HepG2 (cell line): ENCODE measurements around the gene NOPCHAP1. TPM values are rescaled to one million over a fixed set of nuclear protein-coding genes. Genes with fewer than 3 reads are reported as not detected.
A peak's percentile ranks its signal among the peaks of the same experiment; 100 is the strongest.

Experiments
- ATAC-seq: fragments of 200-7000 bp; cut with Tn5 transposase; 3 replicates; pipeline ENCODE4 v1.9.1; 2020; ENCODE audit warnings: mild to moderate bottlenecking, moderate library complexity
- BruUV-seq: library from RNA; stranded (reverse); fragments of 400-500 nt; replicated peaks from 2 replicates; lab custom pipeline; 2021; lab: Mats Ljungman, UMichigan
- CTCF ChIA-PET: fragments of 300-600 bp; formaldehyde crosslinking; extraction: SDS; loops from one replicate; lab custom pipeline; 2021; ENCODE audit warnings: low total read pairs, inconsistent platforms, low intra/inter-chr PET ratio; lab: Yijun Ruan, JAX
- POLR2A ChIA-PET: fragments of 350-600 bp; sonication (Branson Sonifier 250); formaldehyde crosslinking; loops from one replicate; lab custom pipeline; 2020; ENCODE audit warnings: antibody characterized with exemption, inconsistent platforms; lab: Yijun Ruan, JAX
- DNase-seq: peaks from one replicate; pipeline ENCODE4 v3.0.0-alpha.2; 2015; ENCODE audit warnings: low spot score
- FAIRE-seq: peaks from 3 replicates; lab custom pipeline; 2011; peaks lifted over from hg19 to GRCh38; lab: Jason Lieb, UNC
- H2AFZ ChIP-seq: one replicate; pipeline ENCODE4 v1.6.1; 2011; ENCODE audit warnings: low read length, inconsistent platforms
- H3K27ac ChIP-seq: fragments of 300-600 bp; 3 replicates; pipeline ENCODE4 v1.8.0; 2011; ENCODE audit warnings: mixed run types, mild to moderate bottlenecking, mixed read lengths, low read length, inconsistent platforms; ENCODE audit not compliant: insufficient read depth; ENCODE audit errors: extremely low read length
- H3K27me3 ChIP-seq, 2 experiments: fragments of 200-600 bp in 1 of 2; 2 replicates in 1 of 2; 3 replicates in 1 of 2; pipeline versions ENCODE4 v1.6.0 to v1.8.0; 2011; ENCODE audit warnings: low read length in 2 of 2, mild to moderate bottlenecking in 2 of 2, moderate library complexity in 2 of 2, inconsistent platforms in 1 of 2; ENCODE audit not compliant: insufficient read depth in 2 of 2, control insufficient read depth in 1 of 2
- H3K36me3 ChIP-seq, 2 experiments: fragments of 200-600 bp in 1 of 2; replicated peaks in 1 of 2; 2 replicates in 1 of 2; 3 replicates in 1 of 2; pipeline versions ENCODE4 v1.5.1 to v1.8.0; 2011; ENCODE audit warnings: low read length in 2 of 2, inconsistent platforms in 1 of 2; ENCODE audit not compliant: insufficient read depth in 2 of 2, control insufficient read depth in 1 of 2
- H3K4me1 ChIP-seq: 2 replicates; pipeline ENCODE4 v1.5.1; 2012; ENCODE audit warnings: low read length, inconsistent platforms; ENCODE audit not compliant: insufficient read depth
- H3K4me2 ChIP-seq: 2 replicates; pipeline ENCODE4 v1.6.0; 2011; ENCODE audit warnings: low read depth, low read length, inconsistent platforms
- H3K4me3 ChIP-seq, 3 experiments: fragments of 200-600 bp in 1 of 3; sonication (generic), shearing (Covaris generic) in 1 of 3; replicated peaks in 1 of 3; 2 replicates each; pipeline ENCODE4 v1.5.1; 2011 to 2016; ENCODE audit warnings: low read length in 3 of 3, inconsistent platforms in 2 of 3, low read depth in 2 of 3, mild to moderate bottlenecking in 2 of 3, control low read depth in 1 of 3, mixed read lengths in 1 of 3; ENCODE audit not compliant: insufficient read depth in 1 of 3
- H3K79me2 ChIP-seq: one replicate; pipeline ENCODE4 v1.6.1; 2011; ENCODE audit warnings: low read length, inconsistent platforms; ENCODE audit not compliant: insufficient read depth
- H3K9ac ChIP-seq: 2 replicates; pipeline ENCODE4 v1.6.0; 2011; ENCODE audit warnings: mild to moderate bottlenecking, low read depth, low read length, inconsistent platforms; ENCODE audit not compliant: insufficient read depth
- H3K9me3 ChIP-seq: 2 replicates; pipeline ENCODE4 v1.5.1; 2012; ENCODE audit warnings: mild to moderate bottlenecking, low read length
- H4K20me1 ChIP-seq: 2 replicates; pipeline ENCODE4 v1.6.0; 2011; ENCODE audit warnings: inconsistent platforms, mild to moderate bottlenecking, low read length, moderate library complexity; ENCODE audit not compliant: insufficient read depth
- ADNP ChIP-seq: sonication (generic); formaldehyde crosslinking; IDR thresholded peaks from 2 replicates; pipeline ENCODE4 v1.4.0; 2020; ENCODE audit warnings: missing genetic modification reagents
- BCL6 ChIP-seq: IDR thresholded peaks from 2 replicates; pipeline ENCODE4 v1.6.1; 2016; ENCODE audit warnings: missing genetic modification reagents, missing compliant biosample characterization
- ESRRA ChIP-seq: sonication (generic); formaldehyde crosslinking; IDR thresholded peaks from 2 replicates; pipeline ENCODE4 v1.5.1; 2020; ENCODE audit warnings: mild to moderate bottlenecking, low read depth, missing genetic modification reagents
- RBAK ChIP-seq: sonication (generic); formaldehyde crosslinking; IDR thresholded peaks from 2 replicates; pipeline ENCODE4 v1.5.1; 2020; ENCODE audit warnings: mild to moderate bottlenecking, missing genetic modification reagents
- SIX1 ChIP-seq: sonication (generic); formaldehyde crosslinking; IDR thresholded peaks from 2 replicates; pipeline ENCODE4 v1.4.0; 2020; ENCODE audit warnings: missing genetic modification reagents, borderline replicate concordance
- SP4 ChIP-seq: sonication (generic); formaldehyde crosslinking; IDR thresholded peaks from 2 replicates; pipeline ENCODE4 v1.8.1; 2023; ENCODE audit warnings: mild to moderate bottlenecking, missing genetic modification reagents
- TBX3 ChIP-seq: fragments of 450-650 bp; IDR thresholded peaks from 2 replicates; pipeline ENCODE4 v1.6.1; 2017; ENCODE audit warnings: antibody characterized with exemption, mild to moderate bottlenecking, inconsistent platforms, borderline replicate concordance
- WIZ ChIP-seq: sonication (generic); formaldehyde crosslinking; IDR thresholded peaks from 2 replicates; pipeline ENCODE4 v1.5.1; 2020; ENCODE audit warnings: mild to moderate bottlenecking, missing genetic modification reagents
- ZNF337 ChIP-seq: sonication (generic); formaldehyde crosslinking; IDR thresholded peaks from 2 replicates; pipeline ENCODE4 v1.5.1; 2020; ENCODE audit warnings: missing genetic modification reagents, low read depth, mild to moderate bottlenecking, borderline replicate concordance
- ZNF44 ChIP-seq: sonication (generic); formaldehyde crosslinking; IDR thresholded peaks from 2 replicates; pipeline ENCODE4 v1.5.1; 2020; ENCODE audit warnings: mild to moderate bottlenecking, missing genetic modification reagents
- ZNF607 ChIP-seq: sonication (generic); formaldehyde crosslinking; IDR thresholded peaks from 2 replicates; pipeline ENCODE4 v1.5.1; 2020; ENCODE audit warnings: missing genetic modification reagents, mild to moderate bottlenecking, borderline replicate concordance
- ZNF614 ChIP-seq: IDR thresholded peaks from 2 replicates; pipeline ENCODE4 v1.6.1; 2018; ENCODE audit warnings: missing biosample characterization, missing genetic modification reagents, inconsistent platforms, borderline replicate concordance
- ZNF839 ChIP-seq: sonication (generic); formaldehyde crosslinking; IDR thresholded peaks from 2 replicates; pipeline ENCODE4 v1.4.0; 2020; ENCODE audit warnings: missing genetic modification reagents, mild to moderate bottlenecking, borderline replicate concordance
- WGBS: methylation state at CpG from one replicate; pipeline ENCODE4 v1.1.6; 2017; ENCODE audit warnings: low lambda C conversion rate; 5-methylcytosine and 5-hydroxymethylcytosine counted together
- in situ Hi-C: cut with HindIII; loops from 2 replicates; pipeline ENCODE4 v1.10.0; 2017; ENCODE audit warnings: low pct_unique_long_range_greater_than_20kb; ENCODE audit not compliant: extremely low pct_ligation_motif_present
- intact Hi-C: fragments of 100-400 bp; cut with micrococcal nuclease; formaldehyde crosslinking; loops from one replicate; pipeline ENCODE4 v1.10.0; 2022; ENCODE audit not compliant: unreplicated experiment
- polyA plus RNA-seq, 8 experiments: library from polyadenylated mRNA; depleted of rRNA in 3 of 8; stranded (reverse) in 7 of 8; unstranded in 1 of 8; fragments of >200 nt; fragmentation: Illumina TruSeq in 4 of 8; extraction: Trizol in 4 of 8; gene quantifications; 2 replicates each; pipeline versions ENCODE4 v1.2.1 to v1.2.3, GENCODE V29; 2011 to 2016; ENCODE audit warnings: low read depth in 4 of 8, missing spikeins in 1 of 8, mixed read lengths in 1 of 8; ENCODE audit not compliant: insufficient read depth in 1 of 8
- total RNA-seq, 5 experiments: library from RNA; depleted of rRNA; stranded (reverse); fragments of >200 nt; fragmentation: Illumina TruSeq; extraction: Trizol; gene quantifications; 2 replicates each; pipeline ENCODE4 v1.2.3, GENCODE V29; 2016; ENCODE audit warnings: low read depth in 1 of 5
- TF ChIP-seq, protein P1 (sequence below): sonication (generic); formaldehyde crosslinking; IDR thresholded peaks from 2 replicates; pipeline ENCODE4 v1.5.1; 2020; ENCODE audit warnings: missing genetic modification reagents, mild to moderate bottlenecking, borderline replicate concordance
- TF ChIP-seq, protein P2 (sequence below): sonication (generic); formaldehyde crosslinking; IDR thresholded peaks from 2 replicates; pipeline ENCODE4 v1.4.0; 2020; ENCODE audit warnings: mild to moderate bottlenecking, missing genetic modification reagents
- TF ChIP-seq, protein P3 (sequence below): sonication (generic); formaldehyde crosslinking; IDR thresholded peaks from 2 replicates; pipeline ENCODE4 v1.8.0; 2022; ENCODE audit warnings: missing genetic modification reagents, mild to moderate bottlenecking, moderate library complexity, borderline replicate concordance
- TF ChIP-seq, protein P4 (sequence below): IDR thresholded peaks from 2 replicates; pipeline ENCODE4 v1.6.1; 2016; ENCODE audit warnings: mild to moderate bottlenecking, missing biosample characterization, missing genetic modification reagents
- TF ChIP-seq, protein P5 (sequence below): IDR thresholded peaks from 2 replicates; pipeline ENCODE4 v1.6.1; 2016; ENCODE audit warnings: missing biosample characterization, missing genetic modification reagents, low read depth

The NOPCHAP1 gene
- total and polyA plus RNA-seq, 2 of the 13 experiments (the other 11 are each of a cell fraction or from before 2014, with no cell fraction given) = 5.7 to 38.1 TPM

DNA sequence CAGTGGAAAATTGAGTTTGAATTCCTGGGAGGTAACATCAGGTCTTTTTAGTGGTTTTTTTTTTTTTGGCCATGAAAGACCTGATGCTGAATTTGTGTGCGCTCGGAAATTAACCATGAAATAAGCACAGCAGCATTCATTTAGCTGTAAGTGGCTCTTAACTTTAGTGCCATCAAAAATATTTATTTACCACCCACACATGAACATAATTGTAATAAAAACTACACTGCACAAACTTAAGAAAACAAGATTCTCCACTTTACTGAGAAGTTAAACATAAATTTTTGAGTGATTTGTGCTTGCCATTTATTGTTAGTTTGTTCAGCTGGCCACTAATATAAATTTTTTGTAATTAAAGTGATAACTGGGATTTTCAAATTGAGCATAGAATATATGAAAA, 30.4 kb upstream of the NOPCHAP1 start (continued):
- no peak for TF ChIP-seq SIX1 (CRISPR knock-in tag)
- TF ChIP-seq, protein P1, sequence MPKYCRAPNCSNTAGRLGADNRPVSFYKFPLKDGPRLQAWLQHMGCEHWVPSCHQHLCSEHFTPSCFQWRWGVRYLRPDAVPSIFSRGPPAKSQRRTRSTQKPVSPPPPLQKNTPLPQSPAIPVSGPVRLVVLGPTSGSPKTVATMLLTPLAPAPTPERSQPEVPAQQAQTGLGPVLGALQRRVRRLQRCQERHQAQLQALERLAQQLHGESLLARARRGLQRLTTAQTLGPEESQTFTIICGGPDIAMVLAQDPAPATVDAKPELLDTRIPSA (CRISPR knock-in tag) = no peak
- no peak for TF ChIP-seq WIZ
- TF ChIP-seq ESRRA = no peak
- TF ChIP-seq, protein P2, sequence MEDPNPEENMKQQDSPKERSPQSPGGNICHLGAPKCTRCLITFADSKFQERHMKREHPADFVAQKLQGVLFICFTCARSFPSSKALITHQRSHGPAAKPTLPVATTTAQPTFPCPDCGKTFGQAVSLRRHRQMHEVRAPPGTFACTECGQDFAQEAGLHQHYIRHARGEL (CRISPR knock-in tag) = no peak

DNA sequence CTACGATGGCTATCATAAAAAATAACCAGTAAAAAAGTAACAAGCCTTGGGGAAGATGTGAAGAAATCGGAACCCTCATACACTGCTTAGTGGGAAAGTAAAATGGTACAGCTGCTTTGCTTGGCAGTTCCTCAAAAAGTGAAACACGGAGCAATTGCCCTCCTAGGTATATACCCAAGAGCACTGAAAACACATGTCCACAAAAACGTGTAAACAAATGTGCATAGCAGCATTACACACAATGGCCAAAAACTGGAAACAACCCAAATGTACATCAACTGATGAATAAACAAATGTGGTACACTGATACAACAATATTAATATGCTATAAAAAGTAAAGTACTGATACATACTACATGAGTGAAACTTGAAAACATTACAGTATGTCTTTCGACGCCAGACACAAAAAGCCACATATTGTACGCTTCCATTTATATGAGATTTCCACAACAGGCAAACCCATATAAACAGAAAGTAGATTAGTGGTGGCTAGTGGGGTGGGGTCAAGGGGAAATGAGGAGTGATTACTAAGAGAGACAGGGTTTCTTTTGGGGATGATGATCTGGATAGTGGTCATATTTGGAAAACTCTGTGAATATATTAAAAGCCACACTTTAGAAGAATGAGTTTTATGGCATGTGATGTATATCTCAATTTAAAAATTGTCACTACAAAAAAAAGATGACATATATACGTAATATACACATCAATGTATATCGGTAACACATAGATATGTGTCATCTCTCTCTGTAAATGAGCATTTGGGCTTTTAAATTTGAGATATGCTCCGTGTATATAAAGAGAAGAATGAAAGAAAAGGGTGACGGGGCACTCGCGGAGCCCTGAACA, 29.0 kb upstream of the NOPCHAP1 start:
- H2AFZ ChIP-seq = no peak overlapping the region
- no peak overlapping the region for H3K27ac ChIP-seq
- intact Hi-C loops (loop anchor here (5.0 kb wide), 1 partner anchor 60 kb away; no protein-coding TSS in a partner anchor), in situ Hi-C loops (no loop called here)
- FAIRE-seq (no peak), DNase-seq (no peak), ATAC-seq (no peak)
- POLR2A ChIA-PET = interaction anchor here (1.1 to 2.2 kb wide), 2 partner anchors 8 to 14 kb away, joined by 4 to 6 read pairs; no protein-coding TSS in a partner anchor
- no peaks in the 10 kb centered on the region for H3K79me2 ChIP-seq
- peak overlapping the region; percentile 94 for H3K4me2 ChIP-seq
- H3K36me3 ChIP-seq = no peaks in the 10 kb centered on the region
- BruUV-seq = TSS peak; percentile 60
- WGBS = 47% methylated on average over 13 of the region's 13 CpGs
- peaks cover 42% of the 10 kb centered on the region for H3K4me1 ChIP-seq
- CTCF ChIA-PET = no interaction called here
- no peaks in the 10 kb centered on the region for H3K9me3 ChIP-seq
- H3K9ac ChIP-seq = peak overlapping the region; percentile 78
- no peaks in the 10 kb centered on the region for H4K20me1 ChIP-seq
- H3K27me3 ChIP-seq = no peaks in the 10 kb centered on the region; a peak in 1 of 5 replicates
- H3K4me3 ChIP-seq = peak overlapping the region; percentile 69 to 87 (median 75)
- TF ChIP-seq ADNP (no peak), BCL6 (CRISPR knock-in tag) (no peak), ZNF839 (CRISPR knock-in tag) (no peak), RBAK (CRISPR knock-in tag) (no peak), TBX3 (no peak), ZNF337 (CRISPR knock-in tag) (no peak), ZNF44 (CRISPR knock-in tag) (no peak), ZNF614 (CRISPR knock-in tag) (no peak), SP4 (CRISPR knock-in tag) (no peak), ZNF607 (CRISPR knock-in tag) (no peak)
- TF ChIP-seq, protein P3, sequence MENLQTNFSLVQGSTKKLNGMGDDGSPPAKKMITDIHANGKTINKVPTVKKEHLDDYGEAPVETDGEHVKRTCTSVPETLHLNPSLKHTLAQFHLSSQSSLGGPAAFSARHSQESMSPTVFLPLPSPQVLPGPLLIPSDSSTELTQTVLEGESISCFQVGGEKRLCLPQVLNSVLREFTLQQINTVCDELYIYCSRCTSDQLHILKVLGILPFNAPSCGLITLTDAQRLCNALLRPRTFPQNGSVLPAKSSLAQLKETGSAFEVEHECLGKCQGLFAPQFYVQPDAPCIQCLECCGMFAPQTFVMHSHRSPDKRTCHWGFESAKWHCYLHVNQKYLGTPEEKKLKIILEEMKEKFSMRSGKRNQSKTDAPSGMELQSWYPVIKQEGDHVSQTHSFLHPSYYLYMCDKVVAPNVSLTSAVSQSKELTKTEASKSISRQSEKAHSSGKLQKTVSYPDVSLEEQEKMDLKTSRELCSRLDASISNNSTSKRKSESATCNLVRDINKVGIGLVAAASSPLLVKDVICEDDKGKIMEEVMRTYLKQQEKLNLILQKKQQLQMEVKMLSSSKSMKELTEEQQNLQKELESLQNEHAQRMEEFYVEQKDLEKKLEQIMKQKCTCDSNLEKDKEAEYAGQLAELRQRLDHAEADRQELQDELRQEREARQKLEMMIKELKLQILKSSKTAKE (CRISPR knock-in tag) = no peak
- TF ChIP-seq, protein P4, sequence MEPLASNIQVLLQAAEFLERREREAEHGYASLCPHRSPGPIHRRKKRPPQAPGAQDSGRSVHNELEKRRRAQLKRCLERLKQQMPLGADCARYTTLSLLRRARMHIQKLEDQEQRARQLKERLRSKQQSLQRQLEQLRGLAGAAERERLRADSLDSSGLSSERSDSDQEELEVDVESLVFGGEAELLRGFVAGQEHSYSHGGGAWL (CRISPR knock-in tag) = no peak
- TF ChIP-seq, protein P5, sequence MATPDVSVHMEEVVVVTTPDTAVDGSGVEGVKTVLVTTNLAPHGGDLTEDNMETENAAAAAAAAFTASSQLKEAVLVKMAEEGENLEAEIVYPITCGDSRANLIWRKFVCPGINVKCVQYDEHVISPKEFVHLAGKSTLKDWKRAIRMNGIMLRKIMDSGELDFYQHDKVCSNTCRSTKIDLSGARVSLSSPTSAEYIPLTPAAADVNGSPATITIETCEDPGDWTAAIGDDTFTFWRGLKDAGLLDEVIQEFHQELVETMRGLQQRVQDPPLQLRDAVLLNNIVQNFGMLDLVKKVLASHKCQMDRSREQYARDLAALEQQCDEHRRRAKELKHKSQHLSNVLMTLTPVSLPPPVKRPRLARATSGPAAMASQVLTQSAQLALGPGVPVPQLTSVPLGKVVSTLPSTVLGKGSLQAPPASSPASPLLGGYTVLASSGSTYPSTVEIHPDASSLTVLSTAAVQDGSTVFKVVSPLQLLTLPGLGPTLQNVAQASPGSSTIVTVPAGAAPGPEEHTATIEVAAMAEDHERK (CRISPR knock-in tag) = no peak
